Kidney (tissue), 14 donors: ENCODE measurements around the gene LIMK2. TPM values are rescaled to one million over a fixed set of nuclear protein-coding genes. Genes with fewer than 3 reads are reported as not detected.

Source experiments
- DNase-seq, 5 donors: peaks; one replicate each; pipeline ENCODE4 v3.0.0-alpha.2; 2013 to 2020
- FAIRE-seq: peaks from 2 replicates; lab custom pipeline; 2012; peaks lifted over from hg19 to GRCh38; lab: Jason Lieb, UNC
- H3K27ac ChIP-seq, 2 donors: one replicate each; pipeline ENCODE4 v1.7.0; 2013; ENCODE audit warnings: low read depth in 2 of 2, low read length in 2 of 2, inconsistent platforms in 1 of 2
- H3K27me3 ChIP-seq: one replicate; pipeline ENCODE4 v1.7.1; 2013; ENCODE audit warnings: low read length, inconsistent platforms; ENCODE audit not compliant: control insufficient read depth, insufficient read depth
- H3K36me3 ChIP-seq, 3 donors: one replicate each; pipeline versions ENCODE4 v1.7.0 to v1.7.1; 2013; ENCODE audit warnings: low read length in 3 of 3, control low read depth in 1 of 3, inconsistent platforms in 1 of 3; ENCODE audit not compliant: insufficient read depth in 3 of 3, control insufficient read depth in 2 of 3
- H3K4me1 ChIP-seq, 3 donors: one replicate each; pipeline versions ENCODE4 v1.7.0 to v1.7.1; 2013; ENCODE audit warnings: low read length in 3 of 3, inconsistent platforms in 1 of 3, low read depth in 1 of 3; ENCODE audit not compliant: control insufficient read depth in 2 of 3, insufficient read depth in 2 of 3
- H3K4me3 ChIP-seq, 3 donors: one replicate each; pipeline versions ENCODE4 v1.7.0 to v1.8.1; 2013; ENCODE audit warnings: low read length in 3 of 3, control low read depth in 1 of 3, inconsistent platforms in 1 of 3
- H3K9ac ChIP-seq, 3 donors: one replicate each; pipeline versions ENCODE4 v1.7.0 to v1.7.1; 2013; ENCODE audit warnings: low read length in 3 of 3, control low read depth in 1 of 3, inconsistent platforms in 1 of 3
- H3K9me3 ChIP-seq, 3 donors: one replicate each; pipeline versions ENCODE4 v1.7.0 to v1.7.1; 2013; ENCODE audit warnings: low read length in 3 of 3, control low read depth in 1 of 3, inconsistent platforms in 1 of 3; ENCODE audit not compliant: control insufficient read depth in 2 of 3, insufficient read depth in 1 of 3
- intact Hi-C: fragments of 100-400 bp; cut with DNase I; formaldehyde crosslinking; loops from one replicate; pipeline ENCODE4 v1.11.1; 2022
- polyA plus RNA-seq: library from polyadenylated mRNA; stranded (reverse); fragments of 350-450 nt; fragmentation: Illumina TruSeq; extraction: RNeasy Lipid Tissue Mini Kit (QIAGEN cat#74804); gene quantifications from one replicate; pipeline ENCODE4 v1.2.3, GENCODE V29; 2014; ENCODE audit warnings: low read depth, low replicate concordance; ENCODE audit not compliant: insufficient read depth
- total RNA-seq: library from RNA; stranded (reverse); fragmentation: NEBNext Ultra II Directional; extraction: Animal tissue kit (Norgen Biotek cat#: 25700); gene quantifications from one replicate; pipeline ENCODE4 v1.2.1, GENCODE V29; 2021
- TF ChIP-seq, protein P1 (sequence below): IDR thresholded peaks from 3 replicates; pipeline ENCODE4 v1.5.1; 2012; ENCODE audit warnings: mild to moderate bottlenecking, moderate library complexity, borderline replicate concordance; ENCODE audit not compliant: insufficient read depth; ENCODE audit errors: extremely low read depth
- donor health status: control.
- donor health status: control.
- donor health status: control.
- donor health status: control.
- donor health status: control.
- donor health status: DM: yes; HTN: yes; CAD: no.
- donor health status: Normal renal cell carcinoma (clear cell type).

LIMK2 gene
- total and polyA plus RNA-seq, 2 donors from 2014 or later, result 20.3 to 48.2 TPM

DNA sequence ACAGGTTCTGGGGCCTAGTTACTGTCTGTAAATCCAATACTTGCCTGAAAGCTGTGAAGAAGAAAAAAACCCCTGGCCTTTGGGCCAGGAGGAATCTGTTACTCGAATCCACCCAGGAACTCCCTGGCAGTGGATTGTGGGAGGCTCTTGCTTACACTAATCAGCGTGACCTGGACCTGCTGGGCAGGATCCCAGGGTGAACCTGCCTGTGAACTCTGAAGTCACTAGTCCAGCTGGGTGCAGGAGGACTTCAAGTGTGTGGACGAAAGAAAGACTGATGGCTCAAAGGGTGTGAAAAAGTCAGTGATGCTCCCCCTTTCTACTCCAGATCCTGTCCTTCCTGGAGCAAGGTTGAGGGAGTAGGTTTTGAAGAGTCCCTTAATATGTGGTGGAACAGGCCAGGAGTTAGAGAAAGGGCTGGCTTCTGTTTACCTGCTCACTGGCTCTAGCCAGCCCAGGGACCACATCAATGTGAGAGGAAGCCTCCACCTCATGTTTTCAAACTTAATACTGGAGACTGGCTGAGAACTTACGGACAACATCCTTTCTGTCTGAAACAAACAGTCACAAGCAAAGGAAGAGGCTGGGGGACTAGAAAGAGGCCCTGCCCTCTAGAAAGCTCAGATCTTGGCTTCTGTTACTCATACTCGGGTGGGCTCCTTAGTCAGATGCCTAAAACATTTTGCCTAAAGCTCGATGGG, 66.7 kb downstream of the LIMK2 start:
- Histone ChIP-seq H3K9ac (no peak overlapping the region), H3K36me3 (peaks cover 5 to 28% (median 25%) of the 10 kb centered on the region in 3 donors), H3K27ac (no peak overlapping the region), H3K9me3 (no peaks in the 10 kb centered on the region), H3K27me3 (no peaks in the 10 kb centered on the region), H3K4me3 (no peak overlapping the region), H3K4me1 (peaks cover 0 to 3% (median 2%) of the 10 kb centered on the region in 3 donors)
- intact Hi-C loops, result no loop called here
- DNase-seq (no peak), FAIRE-seq (no peak)
- TF ChIP-seq, protein P1, sequence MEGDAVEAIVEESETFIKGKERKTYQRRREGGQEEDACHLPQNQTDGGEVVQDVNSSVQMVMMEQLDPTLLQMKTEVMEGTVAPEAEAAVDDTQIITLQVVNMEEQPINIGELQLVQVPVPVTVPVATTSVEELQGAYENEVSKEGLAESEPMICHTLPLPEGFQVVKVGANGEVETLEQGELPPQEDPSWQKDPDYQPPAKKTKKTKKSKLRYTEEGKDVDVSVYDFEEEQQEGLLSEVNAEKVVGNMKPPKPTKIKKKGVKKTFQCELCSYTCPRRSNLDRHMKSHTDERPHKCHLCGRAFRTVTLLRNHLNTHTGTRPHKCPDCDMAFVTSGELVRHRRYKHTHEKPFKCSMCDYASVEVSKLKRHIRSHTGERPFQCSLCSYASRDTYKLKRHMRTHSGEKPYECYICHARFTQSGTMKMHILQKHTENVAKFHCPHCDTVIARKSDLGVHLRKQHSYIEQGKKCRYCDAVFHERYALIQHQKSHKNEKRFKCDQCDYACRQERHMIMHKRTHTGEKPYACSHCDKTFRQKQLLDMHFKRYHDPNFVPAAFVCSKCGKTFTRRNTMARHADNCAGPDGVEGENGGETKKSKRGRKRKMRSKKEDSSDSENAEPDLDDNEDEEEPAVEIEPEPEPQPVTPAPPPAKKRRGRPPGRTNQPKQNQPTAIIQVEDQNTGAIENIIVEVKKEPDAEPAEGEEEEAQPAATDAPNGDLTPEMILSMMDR, result no peak

DNA sequence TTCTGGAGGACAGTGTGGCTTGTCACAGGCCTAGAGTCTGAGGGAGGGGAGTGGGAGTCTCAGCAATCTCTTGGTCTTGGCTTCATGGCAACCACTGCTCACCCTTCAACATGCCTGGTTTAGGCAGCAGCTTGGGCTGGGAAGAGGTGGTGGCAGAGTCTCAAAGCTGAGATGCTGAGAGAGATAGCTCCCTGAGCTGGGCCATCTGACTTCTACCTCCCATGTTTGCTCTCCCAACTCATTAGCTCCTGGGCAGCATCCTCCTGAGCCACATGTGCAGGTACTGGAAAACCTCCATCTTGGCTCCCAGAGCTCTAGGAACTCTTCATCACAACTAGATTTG, 67.2 kb downstream of the LIMK2 start:
- Histone ChIP-seq H3K36me3 (peaks cover 3 to 28% (median 28%) of the 10 kb centered on the region in 3 donors), H3K9me3 (no peaks in the 10 kb centered on the region), H3K27me3 (no peaks in the 10 kb centered on the region), H3K9ac (no peak overlapping the region), H3K4me1 (peaks cover 0 to 3% (median 0%) of the 10 kb centered on the region in 3 donors), H3K4me3 (no peak overlapping the region), H3K27ac (no peak overlapping the region)
- FAIRE-seq (no peak), DNase-seq (no peak)
- intact Hi-C loops, result no loop called here
- TF ChIP-seq, protein P1, result no peak

DNA sequence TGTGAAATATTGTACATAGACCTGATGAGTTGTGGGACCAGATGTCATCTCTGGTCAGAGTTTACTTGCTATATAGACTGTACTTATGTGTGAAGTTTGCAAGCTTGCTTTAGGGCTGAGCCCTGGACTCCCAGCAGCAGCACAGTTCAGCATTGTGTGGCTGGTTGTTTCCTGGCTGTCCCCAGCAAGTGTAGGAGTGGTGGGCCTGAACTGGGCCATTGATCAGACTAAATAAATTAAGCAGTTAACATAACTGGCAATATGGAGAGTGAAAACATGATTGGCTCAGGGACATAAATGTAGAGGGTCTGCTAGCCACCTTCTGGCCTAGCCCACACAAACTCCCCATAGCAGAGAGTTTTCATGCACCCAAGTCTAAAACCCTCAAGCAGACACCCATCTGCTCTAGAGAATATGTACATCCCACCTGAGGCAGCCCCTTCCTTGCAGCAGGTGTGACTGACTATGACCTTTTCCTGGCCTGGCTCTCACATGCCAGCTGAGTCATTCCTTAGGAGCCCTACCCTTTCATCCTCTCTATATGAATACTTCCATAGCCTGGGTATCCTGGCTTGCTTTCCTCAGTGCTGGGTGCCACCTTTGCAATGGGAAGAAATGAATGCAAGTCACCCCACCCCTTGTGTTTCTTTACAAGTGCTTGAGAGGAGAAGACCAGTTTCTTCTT, 67.9 kb downstream of the LIMK2 start:
- Histone ChIP-seq H3K9ac (no peak overlapping the region), H3K4me1 (no peaks in the 10 kb centered on the region), H3K27me3 (no peaks in the 10 kb centered on the region), H3K4me3 (no peak overlapping the region), H3K36me3 (peaks cover 3 to 28% (median 25%) of the 10 kb centered on the region in 3 donors), H3K27ac (no peak overlapping the region), H3K9me3 (no peaks in the 10 kb centered on the region)
- FAIRE-seq (no peak), DNase-seq (no peak)
- intact Hi-C loops, result no loop called here
- TF ChIP-seq, protein P1, result no peak
